ENCODE measurements around the gene LRTM2. TPM values are rescaled to one million over a fixed set of nuclear protein-coding genes. Genes with fewer than 3 reads are reported as not detected.

Gene LRTM2
- total and polyA plus RNA-seq, 2 of the 4 experiments (the other 2 are of a cell fraction): not detected

GRCh38 chr12:1836241-1836803 lies 16.0 kb downstream of the LRTM2 start:
- Histone ChIP-seq H3K27ac (ENCODE audit: insufficient read depth, low read length) (no peak overlapping the region), H2BK20ac (ENCODE audit: low read depth, low read length) (no peak overlapping the region), H3K4me2 (ENCODE audit: low read depth, low read length) (no peak overlapping the region), H3K4ac (ENCODE audit: low read depth, low read length) (no peak overlapping the region), H4K8ac (ENCODE audit: low read depth in 2 of 2, low read length in 2 of 2) (no peak overlapping the region), H4K91ac (ENCODE audit: insufficient read depth, low read depth, low read length) (no peak overlapping the region), H3K18ac (ENCODE audit: low read depth, low read length) (no peak overlapping the region), H3K36me3 (ENCODE audit: control insufficient read depth, insufficient read depth, low read length) (no peaks in the 10 kb centered on the region), H3K14ac (replicated peaks; ENCODE audit: low read depth, low read length) (no peak overlapping the region), H3K9me3 (ENCODE audit: control insufficient read depth, insufficient read depth, low read length) (no peaks in the 10 kb centered on the region), H3K79me1 (ENCODE audit: low read depth in 1 of 2, low read length in 2 of 2) (no peaks in the 10 kb centered on the region), H2BK15ac (ENCODE audit: low read depth, low read length) (no peak overlapping the region), H3K23ac (ENCODE audit: low read depth, low read length) (no peak overlapping the region), H2BK5ac (ENCODE audit: low read depth, low read length, poor library complexity, severe bottlenecking) (no peak overlapping the region), H3K4me3 (ENCODE audit: insufficient read depth, low read depth, low read length) (no peak overlapping the region), H3K27me3 (ENCODE audit: control insufficient read depth, insufficient read depth, low read length) (peaks cover 49% of the 10 kb centered on the region), H4K20me1 (ENCODE audit: insufficient read depth, low read length) (no peaks in the 10 kb centered on the region), H3K4me1 (ENCODE audit: control insufficient read depth, insufficient read depth, low read length) (no peaks in the 10 kb centered on the region), H2AK9ac (replicated peaks; ENCODE audit: low read depth, low read length, poor library complexity) (no peak overlapping the region), H3K9ac (ENCODE audit: low read depth, low read length) (no peak overlapping the region), H4K5ac (ENCODE audit: low read depth, low read length) (no peak overlapping the region), H3K56ac (ENCODE audit: extremely low read depth, insufficient read depth, low read length) (no peak overlapping the region), H2AFZ (replicated peaks; ENCODE audit: low read length, poor library complexity) (no peak overlapping the region), H3K9me1 (ENCODE audit: insufficient read depth, low read length) (no peaks in the 10 kb centered on the region), H2BK120ac (ENCODE audit: low read depth, low read length) (no peak overlapping the region), H2AK5ac (ENCODE audit: low read depth, low read length) (no peak overlapping the region)
- no peak for TF ChIP-seq RCOR1 (IDR thresholded peaks at IDR 0.05; ENCODE audit: insufficient replicate concordance, low read length)
- WGBS, 2 experiments (ENCODE audit: extremely low coverage in 2 of 2, insufficient read length in 1 of 2): 67% methylated on average over 1 of the region's 7 CpGs; no CpG with 5 or more reads in 1 of the 2 experiments
- ATAC-seq (ENCODE audit: low read depth) (no peak), DNase-seq (no peak)
- BruUV-seq (replicated peaks): no TSS peak
- intact Hi-C loops (cut with micrococcal nuclease) (no loop called here), in situ Hi-C loops (cut with MboI; ENCODE audit: low sequenced_read_pairs) (no loop called here), dilution Hi-C loops (cut with HindIII; ENCODE audit: low sequenced_read_pairs, unreplicated experiment) (no loop called here)
- CTCF ChIA-PET: no interaction called here
- POLR2A ChIA-PET (ENCODE audit: unreplicated experiment): no interaction called here

All from IMR-90 (cell line).